PC-9 (cell line): ENCODE data around the gene ENTPD3. TPM values are rescaled to one million over a fixed set of nuclear protein-coding genes. Genes with fewer than 3 reads are reported as not detected.

ENCODE experiments used
- BruUV-seq: library from RNA; stranded (reverse); fragments of 400-500 nt; replicated peaks from 2 replicates; lab custom pipeline; 2021; lab: Mats Ljungman, UMichigan
- CTCF ChIA-PET: fragments of 300-600 bp; sonication (Branson Sonifier 250); formaldehyde crosslinking; loops from one replicate; lab custom pipeline; 2022; ENCODE audit warnings: antibody characterized with exemption; lab: Charles Lee
- POLR2A ChIA-PET: fragments of 300-600 bp; sonication (Branson Sonifier 250); formaldehyde crosslinking; loops from one replicate; lab custom pipeline; 2022; ENCODE audit warnings: antibody characterized with exemption; ENCODE audit not compliant: unreplicated experiment; lab: Charles Lee
- DNase-seq, 2 experiments: peaks; one replicate each; pipeline versions ENCODE4 v3.0.0 to v3.0.0-alpha.2; 2015 to 2022; ENCODE audit warnings: mixed read lengths in 1 of 2
- H2AFZ ChIP-seq: fragments of 200-600 bp; sonication (generic); 2 replicates; pipeline ENCODE4 v1.8.1; 2017; ENCODE audit warnings: antibody characterized with exemption
- H3F3A ChIP-seq: fragments of 200-600 bp; sonication (generic); 2 replicates; pipeline ENCODE4 v1.8.1; 2017; ENCODE audit warnings: antibody characterized with exemption, mild to moderate bottlenecking, low read depth; ENCODE audit not compliant: insufficient read depth
- H3K27ac ChIP-seq: fragments of 200-600 bp; sonication (generic); 2 replicates; pipeline ENCODE4 v1.6.1; 2016; ENCODE audit warnings: mixed run types
- H3K27me3 ChIP-seq: fragments of 200-600 bp; sonication (generic); 2 replicates; pipeline ENCODE4 v1.6.1; 2016; ENCODE audit warnings: low read depth, mixed run types; ENCODE audit not compliant: insufficient read depth
- H3K36me3 ChIP-seq: fragments of 200-600 bp; sonication (generic); 2 replicates; pipeline ENCODE4 v1.6.1; 2016; ENCODE audit warnings: low read depth, mixed run types
- H3K4me1 ChIP-seq: fragments of 200-600 bp; sonication (generic); replicated peaks from 2 replicates; pipeline ENCODE4 v1.6.1; 2016; ENCODE audit warnings: mixed run types; ENCODE audit not compliant: insufficient read depth
- H3K4me2 ChIP-seq: fragments of 200-600 bp; sonication (generic); 2 replicates; pipeline ENCODE4 v1.6.1; 2017; ENCODE audit warnings: mixed run types
- H3K4me3 ChIP-seq: fragments of 200-600 bp; sonication (generic); 2 replicates; pipeline ENCODE4 v1.6.1; 2016; ENCODE audit warnings: mixed run types
- H3K79me2 ChIP-seq: fragments of 200-600 bp; sonication (generic); 2 replicates; pipeline ENCODE4 v1.6.1; 2017; ENCODE audit warnings: low read depth, mixed run types
- H3K9me2 ChIP-seq: fragments of 200-600 bp; sonication (generic); 2 replicates; pipeline ENCODE4 v1.8.1; 2017; ENCODE audit warnings: mild to moderate bottlenecking; ENCODE audit not compliant: insufficient read depth
- H3K9me3 ChIP-seq: fragments of 200-600 bp; sonication (generic); 2 replicates; pipeline ENCODE4 v1.8.1; 2016; ENCODE audit warnings: low read depth; ENCODE audit not compliant: insufficient read depth
- H4K20me1 ChIP-seq: fragments of 200-600 bp; sonication (generic); 2 replicates; pipeline ENCODE4 v1.8.1; 2017; ENCODE audit not compliant: insufficient read depth
- EZH2 ChIP-seq: fragments of 200-600 bp; sonication (generic); IDR thresholded peaks from 2 replicates; pipeline ENCODE4 v1.8.0; 2017; ENCODE audit warnings: antibody characterized with exemption, low read depth
- intact Hi-C: fragments of 100-400 bp; cut with micrococcal nuclease; formaldehyde crosslinking; loops from one replicate; pipeline ENCODE4 v1.10.0; 2022; ENCODE audit not compliant: unreplicated experiment
- total RNA-seq: library from RNA; stranded (reverse); gene quantifications from 2 replicates; pipeline ENCODE4 v1.2.3, GENCODE V29; 2021
- TF ChIP-seq, protein P1 (sequence below): fragments of 200-600 bp; sonication (generic); conservative IDR thresholded peaks from 2 replicates; pipeline ENCODE4 v1.6.1; 2017; ENCODE audit warnings: mixed run types, antibody characterized with exemption, mild to moderate bottlenecking, moderate library complexity

The ENTPD3 gene
- total RNA-seq, 1 experiment from 2014 or later: not detected

DNA sequence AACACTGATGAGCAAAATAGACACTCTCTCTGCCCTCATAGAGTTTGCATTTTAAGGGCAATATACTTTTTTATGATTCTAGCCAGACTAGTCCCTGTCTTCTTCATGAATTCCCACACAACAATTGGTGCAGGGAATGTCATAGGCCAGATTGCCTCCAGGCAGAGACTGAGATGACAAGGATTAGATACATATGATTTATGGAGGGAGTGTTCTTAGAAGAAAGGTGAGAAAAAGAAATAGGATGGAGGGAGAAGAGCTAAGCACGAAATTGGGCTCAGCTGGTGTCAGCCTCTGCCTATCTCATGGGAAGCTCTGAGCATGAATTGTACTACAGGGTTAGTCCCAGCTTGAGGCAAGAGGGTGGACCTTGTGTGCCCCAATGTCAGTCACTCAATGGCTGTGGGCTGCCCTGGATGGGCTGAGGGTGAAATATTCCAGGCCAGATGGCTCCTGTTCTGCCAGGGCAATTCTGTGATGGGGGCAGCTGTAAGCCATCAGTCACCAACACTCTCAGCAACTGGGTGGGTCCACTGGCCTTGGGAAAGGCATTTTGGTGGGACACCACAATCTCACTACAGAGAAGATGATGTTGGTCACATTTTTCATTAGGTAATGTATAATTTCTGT lies 46.3 kb upstream of the ENTPD3 start:
- H3K27ac ChIP-seq: no peak overlapping the region
- ChIA-PET CTCF (no interaction called here), POLR2A (no interaction called here)
- H3K9me2 ChIP-seq: no peaks in the 10 kb centered on the region
- H4K20me1 ChIP-seq: no peaks in the 10 kb centered on the region
- no peaks in the 10 kb centered on the region for H3K9me3 ChIP-seq
- DNase-seq: no peak
- H3F3A ChIP-seq: no peaks in the 10 kb centered on the region
- H2AFZ ChIP-seq: no peak overlapping the region
- H3K4me3 ChIP-seq: no peak overlapping the region
- TF ChIP-seq, protein P1, sequence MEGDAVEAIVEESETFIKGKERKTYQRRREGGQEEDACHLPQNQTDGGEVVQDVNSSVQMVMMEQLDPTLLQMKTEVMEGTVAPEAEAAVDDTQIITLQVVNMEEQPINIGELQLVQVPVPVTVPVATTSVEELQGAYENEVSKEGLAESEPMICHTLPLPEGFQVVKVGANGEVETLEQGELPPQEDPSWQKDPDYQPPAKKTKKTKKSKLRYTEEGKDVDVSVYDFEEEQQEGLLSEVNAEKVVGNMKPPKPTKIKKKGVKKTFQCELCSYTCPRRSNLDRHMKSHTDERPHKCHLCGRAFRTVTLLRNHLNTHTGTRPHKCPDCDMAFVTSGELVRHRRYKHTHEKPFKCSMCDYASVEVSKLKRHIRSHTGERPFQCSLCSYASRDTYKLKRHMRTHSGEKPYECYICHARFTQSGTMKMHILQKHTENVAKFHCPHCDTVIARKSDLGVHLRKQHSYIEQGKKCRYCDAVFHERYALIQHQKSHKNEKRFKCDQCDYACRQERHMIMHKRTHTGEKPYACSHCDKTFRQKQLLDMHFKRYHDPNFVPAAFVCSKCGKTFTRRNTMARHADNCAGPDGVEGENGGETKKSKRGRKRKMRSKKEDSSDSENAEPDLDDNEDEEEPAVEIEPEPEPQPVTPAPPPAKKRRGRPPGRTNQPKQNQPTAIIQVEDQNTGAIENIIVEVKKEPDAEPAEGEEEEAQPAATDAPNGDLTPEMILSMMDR: no peak
- TF ChIP-seq EZH2: no peak
- no peak overlapping the region for H3K4me2 ChIP-seq
- no peaks in the 10 kb centered on the region for H3K4me1 ChIP-seq
- BruUV-seq: no TSS peak
- no peaks in the 10 kb centered on the region for H3K27me3 ChIP-seq
- intact Hi-C loops: no loop called here
- no peaks in the 10 kb centered on the region for H3K36me3 ChIP-seq
- no peaks in the 10 kb centered on the region for H3K79me2 ChIP-seq

DNA sequence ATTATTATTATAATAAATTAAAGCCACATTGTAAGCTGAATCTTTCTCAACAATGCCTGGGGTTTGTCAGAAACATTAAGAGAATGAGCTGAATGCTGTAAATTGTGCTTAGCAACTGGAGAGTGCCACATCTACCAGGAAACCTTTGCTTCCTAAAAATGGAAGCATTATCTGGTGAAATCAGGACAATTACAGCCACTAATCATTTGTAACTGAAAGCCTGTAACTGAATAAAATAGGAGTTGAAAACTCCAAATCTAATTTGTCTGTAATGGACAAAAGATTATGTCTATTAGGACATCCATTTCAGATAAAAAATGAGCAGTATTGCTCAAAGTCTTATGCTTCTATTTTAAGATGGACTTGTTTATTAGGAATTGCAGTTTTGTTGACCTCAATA lies 45.3 kb upstream of the ENTPD3 start:
- intact Hi-C loops: no loop called here
- no peaks in the 10 kb centered on the region for H3F3A ChIP-seq
- no peak overlapping the region for H3K4me2 ChIP-seq
- POLR2A ChIA-PET: no interaction called here
- no peak overlapping the region for H3K27ac ChIP-seq
- H3K4me1 ChIP-seq: no peaks in the 10 kb centered on the region
- no peaks in the 10 kb centered on the region for H3K9me2 ChIP-seq
- no peak overlapping the region for H3K4me3 ChIP-seq
- no peak for DNase-seq
- H3K27me3 ChIP-seq: no peaks in the 10 kb centered on the region
- no peaks in the 10 kb centered on the region for H3K79me2 ChIP-seq
- CTCF ChIA-PET: no interaction called here
- no peaks in the 10 kb centered on the region for H3K9me3 ChIP-seq
- no peak overlapping the region for H2AFZ ChIP-seq
- TF ChIP-seq EZH2: no peak
- TF ChIP-seq, protein P1: no peak
- H3K36me3 ChIP-seq: no peaks in the 10 kb centered on the region
- no peaks in the 10 kb centered on the region for H4K20me1 ChIP-seq
- BruUV-seq: no TSS peak

DNA sequence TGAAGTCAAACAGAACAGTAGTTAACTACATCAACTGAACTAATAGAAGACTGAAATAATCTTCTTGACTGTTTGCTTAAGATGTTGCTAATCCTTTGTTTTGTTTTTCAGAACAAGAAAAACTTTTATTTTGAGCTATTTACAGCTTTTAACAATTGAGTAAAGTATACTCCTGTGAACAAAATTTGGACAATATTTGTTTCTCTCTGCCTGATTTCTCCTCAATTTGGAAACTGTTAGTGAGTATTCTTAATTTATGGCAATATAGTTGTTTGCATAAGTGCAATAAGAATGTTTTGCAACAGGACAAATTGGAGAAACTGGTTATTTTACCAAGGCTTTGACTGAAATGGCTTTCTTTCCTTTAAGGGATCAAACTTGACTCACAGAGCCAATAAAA lies 36.5 kb upstream of the ENTPD3 start:
- intact Hi-C loops: no loop called here
- H3F3A ChIP-seq: no peaks in the 10 kb centered on the region

More for the DNA sequence above, 36.5 kb upstream of the ENTPD3 start:
- Histone ChIP-seq H3K9me3 (no peaks in the 10 kb centered on the region), H3K79me2 (no peaks in the 10 kb centered on the region), H3K27me3 (no peaks in the 10 kb centered on the region), H3K4me3 (no peak overlapping the region), H2AFZ (no peak overlapping the region), H3K4me2 (no peak overlapping the region), H4K20me1 (no peaks in the 10 kb centered on the region), H3K36me3 (no peaks in the 10 kb centered on the region), H3K4me1 (no peaks in the 10 kb centered on the region), H3K27ac (no peak overlapping the region), H3K9me2 (no peaks in the 10 kb centered on the region)
- ChIA-PET POLR2A (no interaction called here), CTCF (no interaction called here)
- BruUV-seq: no TSS peak
- no peak for TF ChIP-seq EZH2
- TF ChIP-seq, protein P1: no peak
- no peak for DNase-seq
